ENCODE data around the gene CHAD. TPM values are rescaled to one million over a fixed set of nuclear protein-coding genes. Genes with fewer than 3 reads are reported as not detected.

CHAD gene
- total and polyA plus RNA-seq, 2 donors (not counting 3 experiments of a cell fraction or from before 2014, with no cell fraction given), result not detected

DNA sequence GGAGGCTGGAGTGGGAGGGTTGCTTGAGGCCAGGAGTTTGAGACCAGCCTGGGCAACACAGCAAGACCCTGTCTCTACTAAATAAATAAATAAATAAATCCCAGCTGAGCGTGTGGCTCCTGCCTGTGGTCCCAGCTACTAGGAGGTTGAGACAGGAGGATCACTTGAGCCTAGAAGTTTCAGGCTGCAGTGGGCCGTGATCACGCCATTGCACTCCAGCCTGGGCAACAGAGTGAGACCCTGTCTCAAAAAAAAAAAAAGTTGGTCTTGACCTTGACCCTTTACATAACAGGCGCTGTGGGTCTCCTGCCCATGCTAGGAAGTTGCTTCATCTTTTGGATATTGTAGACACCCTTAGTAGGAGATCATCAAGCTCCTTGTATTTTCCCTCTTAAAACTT, 31.3 kb downstream of the CHAD start:
- Histone ChIP-seq H3K9ac (replicated peaks; ENCODE audit: extremely low read depth, insufficient read depth, low read length) (no peak overlapping the region), H2AFZ (ENCODE audit: low read depth, low read length) (no peak overlapping the region), H3K4me2 (ENCODE audit: insufficient read depth, low read length) (no peak overlapping the region), H3K9me3 (replicated peaks; ENCODE audit: control insufficient read depth, insufficient read depth, low read length) (no peaks in the 10 kb centered on the region), H4K20me1 (replicated peaks; ENCODE audit: control insufficient read depth, extremely low read depth, insufficient read depth, low read length) (no peaks in the 10 kb centered on the region), H3K79me2 (ENCODE audit: control insufficient read depth, insufficient read depth, low read length) (no peaks in the 10 kb centered on the region), H3K27me3 (ENCODE audit: control insufficient read depth in 2 of 2, insufficient read depth in 2 of 2, low read length in 2 of 2) (no peaks in the 10 kb centered on the region), H3K4me3 (replicated peaks in 1 of 3; ENCODE audit: insufficient read depth in 1 of 3, low read depth in 1 of 3, low read length in 3 of 3) (no peak overlapping the region), H3K9me1 (replicated peaks; ENCODE audit: control insufficient read depth, extremely low read depth, insufficient read depth, low read length) (no peaks in the 10 kb centered on the region), H3K27ac (ENCODE audit: insufficient read depth, low read depth, low read length) (no peak overlapping the region), H3K4me1 (ENCODE audit: control insufficient read depth, extremely low read depth, insufficient read depth, low read length) (no peaks in the 10 kb centered on the region), H3K36me3 (ENCODE audit: control insufficient read depth in 2 of 2, extremely low read depth in 1 of 2, insufficient read depth in 2 of 2, low read length in 2 of 2) (peaks cover 0 to 4% of the 10 kb centered on the region in 2 experiments)
- CTCF ChIA-PET, result interaction anchor here (0.8 kb wide), 1 partner anchor 40 kb away, joined by 3 read pairs; the partner anchor contains the start of gene LRRC59
- DNase-seq (ENCODE audit: low read depth, low spot score), result no peak
- intact Hi-C loops (cut with micrococcal nuclease), result no loop called here
- TF ChIP-seq EZH2 (IDR thresholded peaks at IDR 0.05; ENCODE audit: borderline replicate concordance, low read depth, low read length, severe bottlenecking) (no peak), FOS (IDR thresholded peaks at IDR 0.05; ENCODE audit: borderline replicate concordance, insufficient read depth, low read length) (no peak), POLR2AphosphoS5 (IDR thresholded peaks at IDR 0.05; ENCODE audit: insufficient read depth, low read depth, low read length) (no peak), JUN (IDR thresholded peaks at IDR 0.05; ENCODE audit: borderline replicate concordance, insufficient read depth, insufficient read length, low read depth) (no peak), POLR2A (IDR thresholded peaks at IDR 0.05; ENCODE audit: low read depth, low read length) (no peak), MYC (IDR thresholded peaks at IDR 0.05; ENCODE audit: low read depth, low read length) (no peak), GATA2 (IDR thresholded peaks at IDR 0.05; ENCODE audit: insufficient read depth, insufficient read length, low read depth, low read length) (no peak)
- TF ChIP-seq, protein P1, sequence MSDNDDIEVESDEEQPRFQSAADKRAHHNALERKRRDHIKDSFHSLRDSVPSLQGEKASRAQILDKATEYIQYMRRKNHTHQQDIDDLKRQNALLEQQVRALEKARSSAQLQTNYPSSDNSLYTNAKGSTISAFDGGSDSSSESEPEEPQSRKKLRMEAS (IDR thresholded peaks at IDR 0.05; ENCODE audit: insufficient read depth, insufficient read length), result no peak
- TF ChIP-seq, protein P2, sequence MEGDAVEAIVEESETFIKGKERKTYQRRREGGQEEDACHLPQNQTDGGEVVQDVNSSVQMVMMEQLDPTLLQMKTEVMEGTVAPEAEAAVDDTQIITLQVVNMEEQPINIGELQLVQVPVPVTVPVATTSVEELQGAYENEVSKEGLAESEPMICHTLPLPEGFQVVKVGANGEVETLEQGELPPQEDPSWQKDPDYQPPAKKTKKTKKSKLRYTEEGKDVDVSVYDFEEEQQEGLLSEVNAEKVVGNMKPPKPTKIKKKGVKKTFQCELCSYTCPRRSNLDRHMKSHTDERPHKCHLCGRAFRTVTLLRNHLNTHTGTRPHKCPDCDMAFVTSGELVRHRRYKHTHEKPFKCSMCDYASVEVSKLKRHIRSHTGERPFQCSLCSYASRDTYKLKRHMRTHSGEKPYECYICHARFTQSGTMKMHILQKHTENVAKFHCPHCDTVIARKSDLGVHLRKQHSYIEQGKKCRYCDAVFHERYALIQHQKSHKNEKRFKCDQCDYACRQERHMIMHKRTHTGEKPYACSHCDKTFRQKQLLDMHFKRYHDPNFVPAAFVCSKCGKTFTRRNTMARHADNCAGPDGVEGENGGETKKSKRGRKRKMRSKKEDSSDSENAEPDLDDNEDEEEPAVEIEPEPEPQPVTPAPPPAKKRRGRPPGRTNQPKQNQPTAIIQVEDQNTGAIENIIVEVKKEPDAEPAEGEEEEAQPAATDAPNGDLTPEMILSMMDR (IDR thresholded peaks at IDR 0.05; ENCODE audit: extremely low read depth in 1 of 2, insufficient read depth in 1 of 2, low read depth in 1 of 2, low read length in 2 of 2), result no peak
- no peak for FAIRE-seq
- POLR2A ChIA-PET, result no interaction called here
- BruUV-seq (replicated peaks), result no TSS peak
- dilution Hi-C loops (cut with MboI; ENCODE audit: extremely low pct_ligation_motif_present, low sequenced_read_pairs), result no loop called here
